ENCODE data around the gene KRT14.
"Not testable (repeated sequence)": the region's sequence is repeated elsewhere in the genome, so short reads cannot be mapped to it uniquely, and the experiment has no call there.

KRT14 gene

DNA sequence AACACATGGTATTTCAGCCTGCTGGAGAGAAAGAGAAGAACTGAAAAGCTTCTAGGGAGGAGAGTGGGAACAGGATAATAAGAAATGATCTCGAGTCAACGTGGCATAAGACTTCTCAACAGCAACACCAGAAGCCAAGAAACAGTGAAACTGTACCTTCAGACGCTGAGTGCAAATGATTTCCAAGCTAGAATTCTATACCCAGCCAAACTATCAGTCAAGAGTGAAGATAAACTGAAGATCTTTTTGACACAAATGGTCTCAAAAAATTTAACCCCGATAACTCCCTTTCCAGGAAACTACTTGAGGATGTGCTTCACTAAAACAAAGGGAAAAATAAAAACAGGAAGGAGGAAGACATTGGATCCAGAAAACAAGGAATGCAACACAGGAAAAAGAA lies 20.2 kb upstream of the KRT14 start:
- DNase-seq (ENCODE audit: low spot score) = not testable (repeated sequence)

DNA sequence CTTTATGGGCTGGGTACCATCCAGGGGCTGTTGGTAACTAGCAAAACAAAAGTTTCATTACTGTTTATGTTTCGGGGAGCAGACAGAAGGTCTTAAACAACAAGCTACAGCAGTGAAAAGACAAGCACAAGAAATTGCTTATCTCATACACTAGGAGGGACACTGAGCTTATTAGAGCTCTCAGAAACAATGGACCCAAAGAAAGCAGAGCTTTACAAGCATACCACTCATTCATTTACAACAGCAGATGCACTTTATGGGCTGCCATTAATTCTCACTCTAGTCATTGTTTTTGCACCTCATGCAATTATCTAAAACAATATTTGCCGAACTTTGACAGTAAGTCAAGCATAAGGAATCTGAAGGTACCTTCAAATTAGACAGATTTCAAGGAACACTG lies 15.8 kb upstream of the KRT14 start:
- DNase-seq (ENCODE audit: low spot score) = peak; percentile 15

DNA sequence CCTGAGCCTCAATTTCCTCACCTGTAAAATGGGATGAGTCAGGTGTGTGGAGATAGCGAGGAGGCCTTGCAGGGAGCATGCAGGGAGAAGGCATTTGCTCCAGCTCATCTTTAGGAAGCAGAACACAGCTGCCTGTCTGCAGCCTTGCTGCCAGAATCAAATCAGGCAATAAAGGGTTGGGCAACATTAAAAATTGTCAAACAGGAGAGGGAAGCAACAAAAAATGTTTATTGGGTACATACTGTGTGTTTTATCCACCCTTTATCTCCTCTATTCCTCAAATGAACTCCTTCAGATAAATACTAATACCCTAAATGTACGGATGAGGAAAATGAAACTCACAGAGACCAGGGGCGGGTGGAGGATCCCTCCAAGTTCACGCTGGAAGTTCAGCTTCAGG lies 13.6 kb upstream of the KRT14 start:
- no peak for DNase-seq (ENCODE audit: low spot score)

DNA sequence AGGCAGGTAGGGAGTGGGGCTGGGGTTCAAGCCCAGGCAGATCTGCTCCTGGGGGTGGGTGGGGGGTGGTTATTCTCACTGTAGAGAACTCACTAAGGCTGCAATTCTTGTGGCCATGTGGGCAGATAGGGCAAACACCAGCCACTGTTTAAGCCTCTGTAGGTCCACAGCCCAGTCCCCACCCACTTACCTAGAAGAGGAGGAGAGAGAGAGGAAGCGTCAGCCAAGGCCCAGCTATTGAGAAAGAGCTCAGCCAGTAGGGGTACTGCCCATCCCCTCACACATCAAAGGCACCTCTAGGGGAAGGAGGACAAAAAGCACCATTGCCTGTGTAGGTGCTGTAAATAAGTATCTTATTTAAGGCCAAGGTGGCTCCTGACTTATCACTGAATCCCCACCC lies 13.0 kb upstream of the KRT14 start:
- no peak for DNase-seq (ENCODE audit: low spot score)

DNA sequence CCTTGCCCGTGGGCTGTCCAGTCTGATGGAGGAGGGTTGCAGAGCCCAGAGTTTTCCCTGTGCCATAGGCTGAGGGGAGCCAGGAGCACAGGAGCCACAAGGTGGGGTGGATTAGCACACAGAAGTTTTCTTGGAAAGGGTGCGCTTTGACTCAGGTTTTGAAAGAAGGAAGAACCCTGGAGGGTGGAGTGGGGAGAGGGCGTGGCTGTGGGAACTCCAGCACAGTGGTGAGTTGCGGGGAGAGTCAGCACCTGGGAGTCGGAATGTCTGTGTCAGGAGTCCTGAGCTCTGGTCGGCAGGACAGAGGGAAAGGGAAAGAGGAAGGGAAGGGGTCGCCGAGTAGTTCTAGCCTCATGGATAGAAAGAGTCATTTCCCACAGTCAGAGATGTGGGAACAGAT lies 8.9 kb upstream of the KRT14 start:
- no peak for DNase-seq (ENCODE audit: low spot score)

DNA sequence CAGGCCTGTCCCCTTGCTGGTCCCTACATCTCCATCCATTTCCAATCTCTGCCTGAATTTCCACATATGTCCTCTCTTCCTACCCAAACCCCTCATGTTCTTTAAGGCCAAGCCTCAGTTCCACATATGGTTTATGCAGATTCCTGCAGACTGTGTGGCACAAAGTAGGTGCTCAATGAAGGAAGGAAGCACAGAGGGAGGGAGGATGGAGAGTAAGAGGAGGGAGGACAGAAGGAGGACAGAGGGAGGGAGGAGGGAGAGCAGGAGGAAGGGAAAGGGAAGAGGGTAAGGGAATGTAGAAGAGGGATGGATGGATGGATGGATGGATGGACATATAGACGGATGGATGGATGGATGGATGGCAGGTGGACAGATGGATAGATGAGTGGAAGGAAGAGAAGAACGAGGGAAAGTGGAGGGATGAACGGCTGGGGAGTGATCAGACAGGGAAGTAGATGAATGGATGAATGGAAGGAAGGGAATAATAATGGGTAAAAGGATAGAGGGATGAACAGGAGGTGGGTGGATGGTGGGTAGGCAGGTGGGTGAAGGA lies 7.7 kb upstream of the KRT14 start:
- no peak for DNase-seq (ENCODE audit: low spot score)

DNA sequence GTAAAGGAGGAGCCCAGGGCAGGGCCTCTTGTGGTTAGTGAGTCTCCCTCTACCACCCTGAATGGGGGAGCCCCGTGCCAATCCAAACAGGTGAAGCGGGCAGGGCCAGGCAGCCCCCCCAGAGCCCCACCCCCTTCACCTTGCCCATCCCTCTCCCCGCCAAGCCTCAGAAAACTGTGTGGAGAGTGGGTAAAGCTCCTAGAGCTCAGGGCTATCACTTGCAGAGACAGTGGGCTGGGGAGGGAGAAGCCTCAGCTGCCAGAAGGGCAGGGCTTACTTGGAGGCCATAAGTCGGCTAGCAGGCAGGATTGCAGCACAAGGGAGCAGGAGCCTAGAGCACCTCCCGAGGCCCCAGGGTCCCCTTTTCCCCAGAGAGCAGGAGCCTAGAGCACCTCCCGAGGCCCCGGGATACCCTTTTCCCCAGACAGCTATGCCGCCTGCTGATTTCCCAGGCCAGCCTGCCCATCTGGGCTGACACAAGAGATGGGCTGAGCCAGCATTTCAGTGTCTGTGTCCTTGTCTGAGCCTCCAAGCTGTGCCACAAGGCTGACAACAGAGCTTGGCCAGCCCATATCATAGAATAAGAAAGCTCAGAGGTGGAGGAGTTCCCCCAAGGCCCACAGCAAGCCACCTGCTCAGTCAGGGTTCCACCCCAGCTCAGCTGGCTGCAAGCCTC lies 6.7 kb upstream of the KRT14 start:
- DNase-seq (ENCODE audit: low spot score) = no peak

DNA sequence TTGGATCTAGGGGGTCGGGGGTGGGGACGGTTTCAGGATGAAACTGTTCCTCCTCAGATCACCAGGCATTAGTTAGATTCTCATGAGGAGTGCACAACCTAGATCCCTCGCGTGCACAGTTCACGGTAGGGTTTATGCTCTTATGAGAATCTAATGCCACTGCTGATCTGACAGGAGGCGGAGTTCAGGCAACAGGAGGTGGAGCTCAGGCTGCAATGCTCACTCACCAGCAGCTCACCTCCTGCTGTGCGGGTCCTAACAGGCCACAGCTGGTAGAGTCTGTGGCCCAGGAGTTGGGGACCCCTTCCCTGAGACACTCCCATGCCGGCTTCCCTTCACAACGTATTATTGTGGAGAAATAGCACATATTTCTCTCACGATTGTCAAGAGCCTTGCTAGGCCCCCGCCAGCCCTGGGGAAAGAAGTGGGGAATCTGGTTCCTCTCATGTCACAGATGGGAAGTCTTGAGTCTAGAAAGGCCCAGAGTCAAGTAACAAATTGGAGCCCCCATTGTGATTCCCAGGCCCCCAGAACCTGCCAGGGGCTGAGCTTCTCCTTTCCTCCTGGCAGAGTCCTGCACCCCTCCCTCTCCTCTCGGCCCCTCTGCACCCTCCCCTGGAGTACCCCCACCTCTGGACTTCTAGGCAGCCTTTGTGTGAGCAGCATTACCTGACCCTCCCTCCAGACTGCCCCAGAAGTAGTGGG lies 6.1 kb upstream of the KRT14 start:
- DNase-seq (ENCODE audit: low spot score) = no peak

DNA sequence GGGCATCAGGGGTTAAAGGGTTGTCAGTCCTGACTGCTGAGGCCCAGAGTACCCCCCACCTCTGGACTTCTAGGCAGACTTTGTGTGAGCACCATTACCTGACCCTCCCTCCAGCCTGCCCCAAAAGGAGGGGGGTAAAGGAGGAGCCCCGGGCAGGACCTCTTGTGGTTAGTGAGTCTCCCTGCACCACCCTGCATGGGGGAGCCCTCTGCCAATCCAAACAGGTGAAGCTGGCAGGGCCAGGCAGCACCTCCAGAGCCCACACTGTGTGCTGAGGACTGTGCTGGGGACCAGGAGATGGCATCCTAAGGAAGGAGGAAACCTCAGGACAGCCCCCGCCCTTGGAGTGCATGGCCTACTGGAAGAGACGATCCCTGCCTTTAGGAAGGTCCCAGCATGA lies 2.6 kb upstream of the KRT14 start:
- DNase-seq (ENCODE audit: low spot score) = no peak

DNA sequence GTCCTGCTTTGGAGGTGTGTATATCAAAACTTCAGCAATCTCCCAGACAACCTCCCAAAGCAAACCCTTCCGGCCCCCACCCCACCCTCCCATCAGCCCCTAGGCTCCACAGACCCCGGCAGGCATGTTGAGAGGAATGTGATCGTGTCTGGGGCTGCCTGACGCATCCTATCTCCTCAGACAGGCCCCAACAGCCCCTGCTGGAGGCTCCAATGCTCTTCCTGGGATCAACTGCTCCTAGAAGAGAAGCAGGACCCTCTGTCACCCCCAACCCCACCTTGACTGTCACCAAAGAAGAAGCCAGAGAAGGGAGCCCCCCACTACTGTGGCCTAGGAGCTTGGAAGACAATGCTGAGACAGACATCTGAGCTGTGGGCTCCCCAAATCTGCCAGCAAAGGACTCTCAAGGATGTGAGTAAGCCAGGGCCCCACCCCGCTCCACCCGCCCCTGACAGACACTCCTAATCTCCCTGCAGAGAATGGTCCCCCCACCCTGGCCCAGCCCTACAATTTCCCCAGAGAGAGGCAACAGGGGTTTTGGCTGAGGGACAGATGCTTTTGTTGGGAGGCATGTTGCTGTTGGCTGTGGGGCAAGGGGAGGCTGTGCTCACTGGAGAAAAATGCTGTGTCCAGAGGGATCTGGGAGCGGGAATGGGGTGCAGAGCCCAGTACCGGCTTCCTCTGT lies 1.6 kb upstream of the KRT14 start:
- DNase-seq (ENCODE audit: low spot score) = no peak

DNA sequence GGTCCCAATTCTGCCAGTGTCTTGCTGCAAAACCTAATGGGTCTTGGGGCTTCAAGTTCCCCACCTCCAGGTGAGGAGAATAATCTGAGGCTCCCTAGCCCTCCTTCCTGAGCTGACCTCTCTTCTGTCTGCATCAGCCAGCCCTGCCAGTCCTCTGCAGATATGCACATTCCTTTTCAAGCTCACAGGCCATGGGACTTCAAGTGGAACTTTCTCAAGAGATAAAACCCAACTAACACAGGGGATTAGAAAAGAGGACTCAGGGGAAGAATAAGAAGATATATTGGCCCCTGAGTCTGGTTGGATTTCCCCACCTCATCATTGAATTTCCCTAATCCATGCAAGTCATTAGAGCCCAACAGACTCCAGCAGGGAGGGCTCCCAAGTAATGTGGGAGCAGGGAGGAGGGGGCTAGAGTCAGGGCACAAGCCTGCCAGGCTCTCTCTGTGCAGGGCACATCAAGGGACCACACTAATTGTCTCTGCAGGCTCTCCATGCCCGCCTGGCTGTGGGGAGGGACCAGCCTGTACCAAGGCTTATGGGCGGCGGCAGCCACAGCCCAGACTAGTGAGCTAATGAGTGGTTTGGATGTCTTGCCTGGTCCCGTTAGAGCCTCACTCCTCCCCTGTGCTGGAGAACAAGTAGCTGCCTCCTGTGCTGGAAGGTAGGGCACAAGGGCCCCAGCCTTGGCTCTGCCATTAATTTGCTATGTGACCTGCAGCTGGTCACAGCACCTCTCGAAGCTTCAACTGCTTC lies 1.2 kb downstream of the KRT14 start:
- no peak for DNase-seq (ENCODE audit: low spot score)

DNA sequence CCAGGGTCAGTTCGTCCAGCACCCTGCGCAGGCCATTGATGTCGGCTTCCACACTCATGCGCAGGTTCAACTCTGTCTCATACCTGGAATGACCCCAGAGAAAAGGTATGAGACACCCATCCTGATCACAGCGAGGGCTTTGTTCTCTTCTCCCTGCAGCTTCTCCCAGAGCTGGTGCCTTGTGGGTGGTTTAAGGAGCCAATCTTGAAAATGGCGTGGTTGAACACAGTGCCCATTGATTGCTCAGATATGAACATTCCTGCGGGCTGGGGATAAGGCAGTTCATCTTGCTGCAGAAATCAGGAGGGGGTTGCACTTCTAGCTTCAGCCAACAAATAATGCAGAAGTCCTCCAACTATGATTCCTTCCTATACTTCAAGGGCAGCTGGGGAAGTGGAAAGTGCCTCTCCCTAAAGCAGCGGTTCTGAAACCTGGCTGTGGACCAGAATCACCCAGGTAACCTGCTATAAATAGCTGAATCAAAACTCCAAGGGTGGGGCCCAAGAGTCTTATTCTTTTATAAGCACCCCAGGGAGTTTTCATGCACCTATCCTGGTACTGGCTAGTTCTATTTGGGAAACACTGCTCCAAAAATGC lies 2.3 kb downstream of the KRT14 start:
- not testable (repeated sequence) for DNase-seq (ENCODE audit: low spot score)

DNA sequence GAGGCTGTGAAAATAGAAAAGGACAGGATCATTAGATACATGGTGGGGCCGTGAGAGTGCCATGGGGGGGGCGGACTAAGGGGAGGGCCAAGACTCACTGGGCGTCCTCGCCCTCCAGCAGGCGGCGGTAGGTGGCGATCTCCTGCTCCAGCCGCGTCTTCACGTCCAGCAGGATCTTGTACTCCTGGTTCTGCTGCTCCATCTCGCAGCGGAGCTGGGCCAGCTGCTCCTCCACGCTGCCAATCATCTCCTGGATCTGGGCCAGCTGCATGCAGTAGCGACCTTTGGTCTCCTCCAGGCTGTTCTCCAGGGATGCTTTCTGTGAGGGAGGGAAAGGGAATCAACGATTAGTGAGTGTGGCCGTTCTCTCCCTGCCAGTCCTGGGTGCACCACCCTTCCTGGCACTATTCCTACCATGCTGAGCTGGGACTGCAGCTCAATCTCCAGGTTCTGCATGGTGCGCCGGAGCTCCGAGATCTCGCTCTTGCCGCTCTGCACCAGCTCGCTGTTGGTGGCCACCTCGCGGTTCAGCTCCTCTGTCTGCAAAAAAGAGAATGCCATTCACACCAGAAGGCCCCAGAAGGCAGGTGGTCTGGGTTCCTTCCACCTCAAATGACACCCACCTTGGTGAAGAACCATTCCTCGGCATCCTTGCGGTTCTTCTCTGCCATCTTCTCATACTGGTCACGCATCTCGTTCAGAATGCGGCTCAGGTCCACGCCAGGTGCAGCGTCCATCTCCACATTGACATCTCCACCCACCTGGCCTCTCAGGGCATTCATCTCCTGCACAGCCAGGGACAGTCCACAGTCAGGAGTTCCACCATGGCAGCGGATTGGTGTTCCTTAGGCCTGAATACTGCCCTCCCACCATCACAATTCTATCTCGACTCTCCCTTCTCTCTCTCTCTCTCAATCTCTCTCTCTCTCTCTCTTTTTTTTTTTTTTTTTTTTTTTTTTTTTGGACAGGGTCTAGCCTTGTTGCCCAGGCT lies 3.3 kb downstream of the KRT14 start:
- no peak for DNase-seq (ENCODE audit: low spot score)

DNA sequence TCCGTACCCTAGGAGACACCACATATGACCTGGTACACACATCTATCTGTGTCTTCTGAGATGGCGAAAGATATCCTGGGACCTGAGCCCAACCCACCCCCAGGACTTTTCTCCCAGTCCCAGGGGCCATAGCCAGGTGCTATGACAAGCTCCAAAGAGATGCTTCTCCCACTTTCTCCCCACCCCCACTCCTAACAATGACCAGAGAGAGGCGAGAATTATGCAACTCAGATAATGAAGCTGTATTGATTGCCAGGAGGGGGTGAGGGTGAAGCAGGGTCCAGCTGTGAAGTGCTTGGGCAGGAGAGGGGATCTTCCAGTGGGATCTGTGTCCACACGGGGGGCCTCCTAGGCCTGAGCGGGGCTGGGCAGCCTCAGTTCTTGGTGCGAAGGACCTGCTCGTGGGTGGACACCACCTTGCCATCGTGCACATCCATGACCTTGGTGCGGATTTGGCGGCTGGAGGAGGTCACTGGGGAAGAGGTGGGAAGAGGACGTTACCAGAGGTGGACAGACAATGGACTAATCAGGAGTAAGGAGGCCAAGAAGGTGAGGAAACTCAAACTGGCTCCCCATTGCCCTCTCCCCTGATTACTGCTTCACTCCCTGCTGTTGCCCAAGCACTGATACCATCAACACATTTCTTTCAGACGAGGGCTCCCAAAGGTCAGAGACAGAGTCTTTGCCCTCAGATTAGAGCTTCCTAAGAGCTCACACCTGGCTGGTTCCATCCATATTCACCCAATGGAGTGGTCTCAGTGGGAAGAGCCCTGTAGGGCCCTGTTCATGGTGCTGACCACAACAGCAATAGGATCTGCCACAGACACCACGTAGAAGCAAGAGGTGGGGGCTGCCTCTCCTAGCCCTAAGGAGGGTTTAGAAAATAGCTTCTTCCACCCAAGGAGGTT lies 4.4 kb downstream of the KRT14 start:
- not testable (repeated sequence) for DNase-seq (ENCODE audit: low spot score)

DNA sequence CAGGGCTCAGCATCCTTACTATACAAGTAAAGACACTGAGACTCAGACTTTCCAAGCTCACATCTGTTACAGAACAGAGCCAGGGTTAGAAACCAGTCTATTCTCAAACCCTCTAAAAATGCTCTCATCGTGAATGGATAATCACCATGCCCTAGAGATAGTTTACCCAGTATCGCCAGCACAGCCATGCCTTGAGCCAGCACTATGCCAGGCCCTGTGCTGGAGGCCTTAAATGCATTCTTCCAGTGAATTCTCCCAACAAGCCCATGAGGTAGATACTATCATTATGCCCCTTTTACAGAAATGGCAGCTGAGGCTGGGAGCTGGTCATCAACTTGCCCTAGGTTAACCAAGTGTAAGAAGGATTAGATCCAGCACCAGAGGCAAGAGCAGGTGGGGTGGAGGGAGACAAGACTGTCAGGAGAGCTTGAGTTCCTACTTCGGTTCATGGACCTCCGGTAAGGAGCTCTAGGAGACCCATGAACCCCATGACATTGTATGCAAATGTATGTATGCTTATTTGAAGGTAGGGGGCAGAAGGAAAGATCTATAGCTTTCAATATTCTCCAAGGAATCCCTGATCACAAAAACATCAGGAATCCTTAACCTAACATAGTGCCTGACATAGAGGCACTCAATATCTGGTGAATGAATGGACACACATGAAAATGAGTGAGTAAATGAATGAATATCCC lies 5.2 kb downstream of the KRT14 start:
- no peak for DNase-seq (ENCODE audit: low spot score)

DNA sequence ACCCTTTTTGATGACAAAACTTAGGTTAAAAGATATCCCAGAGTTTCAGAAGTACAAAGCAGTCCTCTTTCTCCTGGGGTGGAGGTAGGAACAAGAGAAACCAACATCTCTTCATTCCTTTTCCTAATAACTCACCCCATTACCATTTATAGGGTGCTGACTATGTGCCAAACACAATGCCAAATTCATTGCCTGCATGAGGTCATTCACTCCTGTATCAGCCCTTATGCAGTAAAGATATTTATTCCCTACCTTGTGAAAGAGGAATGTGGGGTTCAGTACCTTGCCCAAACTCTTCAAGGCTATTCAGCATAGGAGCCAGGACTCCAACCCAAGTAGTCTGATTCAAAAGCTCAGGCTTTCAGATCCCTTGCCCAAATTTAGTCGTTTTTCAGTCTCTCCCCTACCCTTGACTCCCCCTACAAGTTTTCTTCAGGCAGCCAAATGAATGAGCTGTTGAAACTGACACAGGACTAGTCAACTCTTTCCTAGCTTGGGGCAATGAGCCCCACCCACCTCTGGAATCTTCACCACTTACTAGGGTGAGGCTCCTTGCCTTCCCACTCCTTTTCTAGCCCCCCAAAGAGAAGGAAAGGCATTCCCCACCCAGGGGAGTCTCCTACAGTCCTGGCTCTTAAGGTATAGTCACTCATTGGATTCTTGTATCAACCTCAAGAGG lies 5.9 kb downstream of the KRT14 start:
- DNase-seq (ENCODE audit: low spot score) = no peak

DNA sequence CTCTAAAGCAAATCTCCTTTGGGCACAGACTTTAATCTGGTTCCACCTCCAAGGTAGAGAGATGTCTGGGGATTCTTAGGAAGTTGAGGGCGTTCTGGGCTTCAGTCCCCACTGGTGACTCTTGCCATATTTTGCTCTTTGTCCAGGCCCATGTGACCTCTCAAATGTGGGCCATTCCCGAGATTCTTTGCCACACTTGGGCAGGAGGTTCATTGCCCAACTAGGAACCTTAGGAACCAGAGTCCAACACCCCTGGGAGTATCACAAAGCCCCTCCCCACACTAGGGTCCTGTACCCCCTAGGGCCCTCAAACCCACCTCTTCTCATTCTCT lies 6.5 kb downstream of the KRT14 start:
- no peak for DNase-seq (ENCODE audit: low spot score)

DNA sequence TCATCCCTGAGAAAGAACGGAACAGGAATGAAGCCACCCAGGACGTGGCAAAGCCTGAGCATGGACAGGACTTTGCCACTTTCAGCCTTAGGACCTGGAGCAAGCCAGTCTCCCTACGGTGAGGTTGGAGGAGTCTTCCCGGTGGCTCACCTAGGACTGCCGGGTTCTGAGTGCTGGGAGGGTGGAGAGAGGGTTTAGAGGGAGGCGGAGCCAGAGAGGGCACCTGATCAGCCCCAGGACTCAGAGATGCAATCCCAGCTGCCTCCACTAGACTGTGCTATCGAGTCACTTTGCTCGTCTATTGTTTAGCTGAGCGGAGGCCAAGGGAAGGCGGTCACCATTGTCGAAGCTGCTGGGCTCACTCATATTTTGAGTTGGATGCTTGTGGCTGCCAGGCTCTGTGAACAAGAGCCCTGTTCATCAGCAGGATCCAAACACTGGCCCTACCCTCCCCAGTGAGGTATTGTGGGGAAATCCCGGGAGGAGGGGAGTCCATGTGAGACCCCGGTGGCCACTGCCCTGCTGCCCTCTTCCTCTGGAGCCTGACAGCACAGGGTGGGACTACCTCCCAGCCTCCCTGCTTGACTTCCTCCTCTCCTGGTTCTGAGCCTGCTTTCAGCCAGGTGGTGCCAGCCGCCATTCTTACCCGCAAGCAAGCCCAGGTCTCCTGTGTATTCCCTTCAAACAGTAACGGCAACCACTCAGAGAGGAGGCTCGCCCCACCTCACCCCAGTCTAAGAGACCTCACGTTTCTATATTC lies 7.0 kb downstream of the KRT14 start:
- peak; percentile 49 for DNase-seq (ENCODE audit: low spot score)

All from globus pallidus (tissue), 1 donor.